C4-2B (cell line): ENCODE results near the gene ERC2.

Experiments
- H3K27ac ChIP-seq: fragments of 450-650 bp; 2 replicates; pipeline ENCODE4 v1.5.1; 2017
- CTCF ChIP-seq: fragments of 450-650 bp; conservative IDR thresholded peaks from 2 replicates; pipeline ENCODE4 v1.5.1; 2017; ENCODE audit warnings: mild to moderate bottlenecking
- ZFX ChIP-seq: fragments of 450-650 bp; IDR thresholded peaks from 2 replicates; pipeline ENCODE4 v1.6.1; 2017

The ERC2 gene

GRCh38 chr3:55473788-55474187 is 994.5 kb downstream of the ERC2 start:
- TF ChIP-seq CTCF = no peak
- TF ChIP-seq ZFX = no peak
- H3K27ac ChIP-seq = no peak overlapping the region

DNA sequence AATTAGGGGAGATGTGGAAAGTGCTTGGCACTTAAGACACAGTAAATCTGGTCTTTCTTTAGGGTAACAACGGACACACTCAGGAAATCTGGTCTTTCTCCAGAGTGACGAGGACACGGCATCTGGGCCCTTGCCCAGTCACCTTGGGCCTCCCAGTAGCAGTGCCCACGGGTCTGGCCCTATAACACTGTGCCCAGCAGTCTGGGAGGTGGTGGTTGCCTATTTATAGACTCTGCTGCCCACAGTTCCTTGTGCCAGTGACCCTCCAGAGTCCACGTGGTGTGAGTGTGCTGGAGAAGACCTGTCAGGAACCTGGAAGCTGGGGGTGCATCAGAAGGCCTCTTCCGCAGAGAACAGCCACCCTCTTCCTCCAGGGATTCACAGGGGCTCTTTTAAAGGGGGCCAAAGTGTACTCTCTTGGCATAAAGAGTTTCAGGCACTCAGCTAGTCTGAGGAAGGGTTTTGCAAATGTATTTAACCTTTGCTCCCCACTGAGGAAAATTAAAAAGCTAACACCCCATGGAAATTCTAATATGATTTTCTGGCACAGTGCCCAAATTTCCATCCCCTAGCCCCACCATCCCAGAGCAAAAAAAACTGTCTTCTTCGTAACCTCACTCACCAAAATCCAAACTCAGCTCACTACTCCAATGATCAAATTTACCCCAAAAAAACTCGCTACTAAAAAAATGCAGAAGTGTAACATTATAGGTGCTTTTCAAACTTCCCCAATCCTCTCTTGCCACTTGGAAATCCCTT is 996.6 kb downstream of the ERC2 start:
- TF ChIP-seq ZFX (no peak), CTCF (no peak)
- H3K27ac ChIP-seq = no peak overlapping the region

GRCh38 chr3:55471084-55471483 is 997.2 kb downstream of the ERC2 start:
- no peak for TF ChIP-seq ZFX
- no peak for TF ChIP-seq CTCF
- H3K27ac ChIP-seq = no peak overlapping the region

DNA sequence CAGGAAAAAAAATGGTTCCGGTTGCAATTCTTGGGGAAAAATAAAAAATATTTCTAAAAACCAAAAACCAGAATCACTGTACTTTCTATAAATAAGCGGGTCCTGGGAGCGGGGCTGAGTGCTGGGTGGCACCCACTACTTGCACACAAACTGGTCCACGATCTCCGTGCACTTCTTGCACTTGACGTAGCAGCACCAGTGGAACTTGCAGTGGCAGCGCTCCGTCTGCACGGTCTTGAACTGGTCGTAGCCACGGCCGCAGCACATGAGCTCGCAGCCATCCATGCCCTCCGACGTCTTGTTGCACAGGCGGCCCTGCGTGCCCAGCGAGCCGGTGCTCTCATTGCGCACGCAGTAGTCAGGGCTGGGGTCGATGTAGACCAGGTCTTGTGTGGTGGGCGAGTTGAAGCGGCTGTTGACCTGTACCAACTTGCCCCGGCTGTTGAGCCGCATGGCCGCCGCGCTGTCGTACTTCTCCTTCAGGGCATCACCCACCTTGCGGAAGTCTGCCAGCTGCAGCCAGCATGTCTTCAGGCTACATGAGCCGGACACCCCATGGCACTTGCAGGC is 998.2 kb downstream of the ERC2 start:
- TF ChIP-seq ZFX (no peak), CTCF (no peak)
- H3K27ac ChIP-seq = no peak overlapping the region

GRCh38 chr3:55468251-55468650 is 1000.0 kb downstream of the ERC2 start:
- TF ChIP-seq ZFX = no peak
- no peak for TF ChIP-seq CTCF
- no peak overlapping the region for H3K27ac ChIP-seq

DNA sequence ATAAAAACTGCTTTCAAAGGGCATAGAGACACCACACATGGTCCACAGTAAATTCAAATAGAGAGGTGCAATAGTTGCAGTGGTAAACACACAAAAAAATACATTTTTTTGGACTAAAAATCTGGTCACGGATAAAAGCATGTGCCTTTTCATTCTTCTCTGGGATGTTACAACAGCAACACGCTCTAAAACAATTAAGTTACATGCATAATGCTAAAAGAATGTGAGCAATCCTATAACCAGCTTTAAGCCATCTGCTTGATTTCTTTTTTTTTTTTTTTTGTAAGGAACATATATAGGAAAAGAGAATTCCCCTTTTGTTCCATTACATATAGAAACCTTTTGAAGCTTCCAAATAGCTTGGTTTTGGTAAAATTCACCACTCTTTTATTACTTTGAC is 1001.2 kb downstream of the ERC2 start:
- no peak overlapping the region for H3K27ac ChIP-seq
- TF ChIP-seq CTCF (no peak), ZFX (no peak)

- TF ChIP-seq ZFX = no peak
- no peak for TF ChIP-seq CTCF
- no peak overlapping the region for H3K27ac ChIP-seq
Measured at GRCh38 chr3:55466526-55466925, 1001.7 kb downstream of the ERC2 start.
